HEK293 (cell line): ENCODE data around the gene TCP11.

Experiments used
- CTCF ChIA-PET: fragments of 350-600 bp; formaldehyde crosslinking; extraction: SDS; loops from one replicate; lab custom pipeline; 2021; ENCODE audit warnings: antibody characterized with exemption; lab: Yijun Ruan, JAX
- POLR2A ChIA-PET: fragments of 300-600 bp; formaldehyde crosslinking; extraction: SDS; loops from one replicate; lab custom pipeline; 2020; ENCODE audit warnings: antibody characterized with exemption, inconsistent platforms; lab: Yijun Ruan, JAX
- H3K27ac ChIP-seq: fragments of 200-500 bp; sonication (Bioruptor generic); 2 replicates; pipeline ENCODE4 v1.5.1; 2014; ENCODE audit warnings: low read depth, low read length, control low read depth, inconsistent platforms; ENCODE audit errors: extremely low read depth
- H3K36me3 ChIP-seq, 2 experiments: fragments of 200-500 bp in 1 of 2; sonication (Bioruptor generic) in 1 of 2; 1 replicate in 1 of 2; 2 replicates in 1 of 2; pipeline ENCODE4 v1.5.1; 2014 to 2017; ENCODE audit warnings: inconsistent platforms in 2 of 2, low read length in 2 of 2; ENCODE audit not compliant: control insufficient read depth in 2 of 2, insufficient read depth in 1 of 2
- H3K4me1 ChIP-seq: fragments of 200-500 bp; sonication (Bioruptor generic); 2 replicates; pipeline ENCODE4 v1.5.1; 2014; ENCODE audit warnings: mild to moderate bottlenecking, low read length, inconsistent platforms; ENCODE audit not compliant: control insufficient read depth, insufficient read depth
- H3K4me3 ChIP-seq: 2 replicates; pipeline ENCODE4 v1.5.1; 2011; ENCODE audit warnings: low read depth, mild to moderate bottlenecking, control low read depth, low read length, moderate library complexity
- H3K9me3 ChIP-seq: fragments of 200-500 bp; sonication (Bioruptor generic); 2 replicates; pipeline ENCODE4 v1.5.1; 2014; ENCODE audit warnings: low read depth, low read length, inconsistent platforms; ENCODE audit not compliant: control insufficient read depth, insufficient read depth
- PRDM1 ChIP-seq: fragments of 450-650 bp; formaldehyde crosslinking; IDR thresholded peaks from 2 replicates; pipeline ENCODE4; 2016; ENCODE audit warnings: missing biosample characterization, missing genetic modification characterization
- PRDM4 ChIP-seq: fragments of 450-650 bp; formaldehyde crosslinking; IDR thresholded peaks from 2 replicates; pipeline ENCODE4 v1.5.1; 2017; ENCODE audit warnings: missing biosample characterization, missing genetic modification characterization
- ZBTB8A ChIP-seq: fragments of 450-650 bp; formaldehyde crosslinking; IDR thresholded peaks from 2 replicates; pipeline ENCODE4 v1.5.1; 2016; ENCODE audit warnings: missing biosample characterization, missing genetic modification characterization
- ZNF184 ChIP-seq: fragments of 450-650 bp; IDR thresholded peaks from 2 replicates; pipeline ENCODE4 v1.5.1; 2018; ENCODE audit warnings: missing biosample characterization, mild to moderate bottlenecking, missing genetic modification characterization
- ZNF335 ChIP-seq: fragments of 450-650 bp; formaldehyde crosslinking; conservative IDR thresholded peaks from 2 replicates; pipeline ENCODE4 v1.5.1; 2016; ENCODE audit warnings: missing biosample characterization, missing genetic modification characterization
- ZNF433 ChIP-seq: fragments of 450-650 bp; formaldehyde crosslinking; IDR thresholded peaks from 2 replicates; pipeline ENCODE4 v1.5.1; 2016; ENCODE audit warnings: missing biosample characterization, missing genetic modification characterization, low read depth
- ZNF501 ChIP-seq: fragments of 450-650 bp; formaldehyde crosslinking; IDR thresholded peaks from 2 replicates; pipeline ENCODE4 v1.5.1; 2016; ENCODE audit warnings: missing biosample characterization, missing genetic modification characterization
- ZNF514 ChIP-seq: fragments of 450-650 bp; formaldehyde crosslinking; IDR thresholded peaks from 2 replicates; pipeline ENCODE4 v1.5.1; 2016; ENCODE audit warnings: missing biosample characterization, missing genetic modification characterization
- ZNF549 ChIP-seq: fragments of 450-650 bp; IDR thresholded peaks from 2 replicates; pipeline ENCODE4 v1.5.1; 2018; ENCODE audit warnings: missing biosample characterization, missing genetic modification characterization, mild to moderate bottlenecking, inconsistent platforms, moderate library complexity
- ZNF558 ChIP-seq: fragments of 450-650 bp; formaldehyde crosslinking; IDR thresholded peaks from 2 replicates; pipeline ENCODE4 v1.5.1; 2016; ENCODE audit warnings: missing biosample characterization, missing genetic modification characterization
- ZNF670 ChIP-seq: fragments of 450-650 bp; formaldehyde crosslinking; IDR thresholded peaks from 2 replicates; pipeline ENCODE4 v1.5.1; 2016; ENCODE audit warnings: missing biosample characterization, missing genetic modification characterization, low read depth
- ZNF704 ChIP-seq: fragments of 450-650 bp; formaldehyde crosslinking; IDR thresholded peaks from 2 replicates; pipeline ENCODE4 v1.5.1; 2016; ENCODE audit warnings: missing biosample characterization, missing genetic modification characterization
- ZNF76 ChIP-seq: fragments of 450-650 bp; formaldehyde crosslinking; IDR thresholded peaks from 2 replicates; pipeline ENCODE4; 2016; ENCODE audit warnings: low read depth, missing biosample characterization, missing genetic modification characterization, borderline replicate concordance
- TF ChIP-seq, protein P1 (sequence below): fragments of 450-650 bp; formaldehyde crosslinking; IDR thresholded peaks from 2 replicates; pipeline ENCODE4 v1.5.1; 2017; ENCODE audit warnings: missing biosample characterization, missing genetic modification characterization
- TF ChIP-seq, protein P2 (sequence below): fragments of 450-650 bp; formaldehyde crosslinking; IDR thresholded peaks from 2 replicates; pipeline ENCODE4 v1.5.1; 2016; ENCODE audit warnings: missing biosample characterization, missing genetic modification characterization
- TF ChIP-seq, protein P3 (sequence below): IDR thresholded peaks from 2 replicates; pipeline ENCODE4 v1.6.1; 2011; ENCODE audit warnings: mild to moderate bottlenecking, low read depth, low read length, borderline replicate concordance

Gene TCP11

GRCh38 chr6:35178012-35178411 is 36.9 kb upstream of the TCP11 start:
- TF ChIP-seq ZNF549 (tag by site-specific recombination), result no peak
- 0 out of 2 replicates have a peak, but pooled peaks have one; percentile 5 for TF ChIP-seq PRDM1 (tag by site-specific recombination)
- Histone ChIP-seq H3K9me3 (no peaks in the 10 kb centered on the region), H3K4me1 (peaks cover 8% of the 10 kb centered on the region), H3K27ac (no peak overlapping the region), H3K4me3 (no peak overlapping the region), H3K36me3 (no peaks in the 10 kb centered on the region)
- CTCF ChIA-PET, result interaction anchor here (0.8 to 2.1 kb wide), 2 partner anchors 18 to 63 kb away, joined by 3 to 16 read pairs; no protein-coding TSS in a partner anchor
- POLR2A ChIA-PET, result no interaction called here

- no peak for TF ChIP-seq ZNF335 (tag by site-specific recombination)
- TF ChIP-seq ZNF433 (tag by site-specific recombination), result 0 out of 2 replicates have a peak, but pooled peaks have one; percentile 4
- no peaks in the 10 kb centered on the region for H3K36me3 ChIP-seq
- ChIA-PET POLR2A (no interaction called here), CTCF (interaction anchor here (0.8 kb wide), 1 partner anchor 18 kb away, joined by 3 read pairs; no protein-coding TSS in a partner anchor)
- no peak overlapping the region for H3K27ac ChIP-seq
- no peak overlapping the region for H3K4me3 ChIP-seq
- peaks cover 8% of the 10 kb centered on the region for H3K4me1 ChIP-seq
- no peaks in the 10 kb centered on the region for H3K9me3 ChIP-seq
Measured at GRCh38 chr6:35177596-35177995, 36.5 kb upstream of the TCP11 start.

DNA sequence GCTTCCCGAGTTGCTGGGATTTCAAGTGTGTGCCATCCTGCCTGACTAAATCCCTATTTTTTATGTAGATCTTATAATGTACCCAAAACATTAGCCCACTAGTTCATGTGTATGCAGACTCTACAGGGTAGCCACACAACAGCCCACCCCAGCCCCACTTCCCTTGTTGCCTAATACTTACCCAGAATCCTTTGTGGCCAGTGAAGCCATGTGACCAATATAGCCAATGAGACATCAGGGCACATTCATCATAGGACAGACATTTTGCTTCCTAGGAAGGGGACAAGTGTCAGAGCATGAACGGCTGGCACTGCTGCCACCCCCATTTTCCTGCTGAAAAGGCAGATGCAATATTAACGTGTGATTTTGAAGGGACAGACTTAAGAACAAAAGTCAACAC is 36.0 kb upstream of the TCP11 start:
- no peak overlapping the region for H3K4me3 ChIP-seq
- H3K9me3 ChIP-seq, result no peaks in the 10 kb centered on the region
- H3K36me3 ChIP-seq, result no peaks in the 10 kb centered on the region
- POLR2A ChIA-PET, result no interaction called here
- peak; percentile 32; the same call in 1 of the 2 replicates for TF ChIP-seq ZNF76 (tag by site-specific recombination)
- no peak for TF ChIP-seq ZNF704
- CTCF ChIA-PET, result interaction anchor here (0.8 to 1.3 kb wide), 2 partner anchors 19 to 31 kb away, joined by 3 to 5 read pairs; no protein-coding TSS in a partner anchor
- no peak overlapping the region for H3K27ac ChIP-seq
- peaks cover 8% of the 10 kb centered on the region for H3K4me1 ChIP-seq

DNA sequence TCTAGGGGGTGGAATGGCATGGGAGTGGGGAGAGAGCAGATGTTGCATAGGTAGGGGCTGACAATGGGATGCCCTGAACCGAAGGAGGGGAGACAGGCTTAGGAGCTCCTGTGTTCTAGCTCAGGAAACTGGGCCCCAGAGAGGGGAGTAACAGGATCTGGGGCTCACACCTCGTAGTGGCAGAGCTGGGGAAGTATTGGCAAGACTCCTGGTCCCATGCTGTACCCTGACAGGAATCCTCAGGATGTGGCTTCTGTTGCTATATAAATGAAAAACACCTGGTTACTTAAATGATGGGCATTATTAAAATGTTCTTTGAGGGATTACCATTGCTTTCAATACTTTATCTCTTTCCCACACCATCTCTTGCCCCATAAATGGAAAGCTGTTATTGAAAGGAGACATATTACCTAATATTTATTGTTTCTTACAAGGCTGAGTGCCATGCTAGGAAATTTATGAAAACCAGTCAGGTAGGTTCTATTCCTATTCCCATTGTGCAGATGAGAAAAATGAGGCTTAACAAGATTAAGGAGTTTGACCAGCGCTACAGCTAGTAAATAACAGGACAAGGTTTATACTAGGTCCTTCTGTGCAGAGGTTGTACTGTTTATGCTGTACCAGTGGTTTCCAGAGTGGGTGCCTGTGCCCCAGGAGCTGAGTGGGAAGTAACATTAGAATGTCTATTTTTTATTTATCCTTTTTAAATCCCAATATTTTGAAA is 35.3 kb upstream of the TCP11 start:
- POLR2A ChIA-PET, result interaction anchor here (0.6 kb wide), 1 partner anchor 134 kb away, joined by 3 read pairs; no protein-coding TSS in a partner anchor
- H3K4me3 ChIP-seq, result no peak overlapping the region
- no peaks in the 10 kb centered on the region for H3K9me3 ChIP-seq
- no peak for TF ChIP-seq ZNF501 (tag by site-specific recombination)
- TF ChIP-seq ZNF514 (tag by site-specific recombination), result no peak
- no peak for TF ChIP-seq ZNF670 (tag by site-specific recombination)
- no peak for TF ChIP-seq ZBTB8A (tag by site-specific recombination)
- no peak for TF ChIP-seq PRDM4 (tag by site-specific recombination)
- TF ChIP-seq, protein P1, sequence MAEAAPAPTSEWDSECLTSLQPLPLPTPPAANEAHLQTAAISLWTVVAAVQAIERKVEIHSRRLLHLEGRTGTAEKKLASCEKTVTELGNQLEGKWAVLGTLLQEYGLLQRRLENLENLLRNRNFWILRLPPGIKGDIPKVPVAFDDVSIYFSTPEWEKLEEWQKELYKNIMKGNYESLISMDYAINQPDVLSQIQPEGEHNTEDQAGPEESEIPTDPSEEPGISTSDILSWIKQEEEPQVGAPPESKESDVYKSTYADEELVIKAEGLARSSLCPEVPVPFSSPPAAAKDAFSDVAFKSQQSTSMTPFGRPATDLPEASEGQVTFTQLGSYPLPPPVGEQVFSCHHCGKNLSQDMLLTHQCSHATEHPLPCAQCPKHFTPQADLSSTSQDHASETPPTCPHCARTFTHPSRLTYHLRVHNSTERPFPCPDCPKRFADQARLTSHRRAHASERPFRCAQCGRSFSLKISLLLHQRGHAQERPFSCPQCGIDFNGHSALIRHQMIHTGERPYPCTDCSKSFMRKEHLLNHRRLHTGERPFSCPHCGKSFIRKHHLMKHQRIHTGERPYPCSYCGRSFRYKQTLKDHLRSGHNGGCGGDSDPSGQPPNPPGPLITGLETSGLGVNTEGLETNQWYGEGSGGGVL (tag by site-specific recombination), result no peak
- TF ChIP-seq, protein P2, sequence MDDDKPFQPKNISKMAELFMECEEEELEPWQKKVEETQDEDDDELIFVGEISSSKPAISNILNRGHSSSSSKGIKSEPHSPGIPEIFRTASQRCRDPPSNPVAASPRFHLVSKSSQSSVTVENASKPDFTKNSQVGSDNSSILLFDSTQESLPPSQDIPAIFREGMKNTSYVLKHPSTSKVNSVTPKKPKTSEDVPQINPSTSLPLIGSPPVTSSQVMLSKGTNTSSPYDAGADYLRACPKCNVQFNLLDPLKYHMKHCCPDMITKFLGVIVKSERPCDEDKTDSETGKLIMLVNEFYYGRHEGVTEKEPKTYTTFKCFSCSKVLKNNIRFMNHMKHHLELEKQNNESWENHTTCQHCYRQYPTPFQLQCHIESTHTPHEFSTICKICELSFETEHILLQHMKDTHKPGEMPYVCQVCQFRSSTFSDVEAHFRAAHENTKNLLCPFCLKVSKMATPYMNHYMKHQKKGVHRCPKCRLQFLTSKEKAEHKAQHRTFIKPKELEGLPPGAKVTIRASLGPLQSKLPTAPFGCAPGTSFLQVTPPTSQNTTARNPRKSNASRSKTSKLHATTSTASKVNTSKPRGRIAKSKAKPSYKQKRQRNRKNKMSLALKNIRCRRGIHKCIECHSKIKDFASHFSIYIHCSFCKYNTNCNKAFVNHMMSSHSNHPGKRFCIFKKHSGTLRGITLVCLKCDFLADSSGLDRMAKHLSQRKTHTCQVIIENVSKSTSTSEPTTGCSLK, result no peak
- TF ChIP-seq, protein P3, sequence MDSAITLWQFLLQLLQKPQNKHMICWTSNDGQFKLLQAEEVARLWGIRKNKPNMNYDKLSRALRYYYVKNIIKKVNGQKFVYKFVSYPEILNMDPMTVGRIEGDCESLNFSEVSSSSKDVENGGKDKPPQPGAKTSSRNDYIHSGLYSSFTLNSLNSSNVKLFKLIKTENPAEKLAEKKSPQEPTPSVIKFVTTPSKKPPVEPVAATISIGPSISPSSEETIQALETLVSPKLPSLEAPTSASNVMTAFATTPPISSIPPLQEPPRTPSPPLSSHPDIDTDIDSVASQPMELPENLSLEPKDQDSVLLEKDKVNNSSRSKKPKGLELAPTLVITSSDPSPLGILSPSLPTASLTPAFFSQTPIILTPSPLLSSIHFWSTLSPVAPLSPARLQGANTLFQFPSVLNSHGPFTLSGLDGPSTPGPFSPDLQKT, result no peak
- TF ChIP-seq ZNF558 (tag by site-specific recombination), result no peak
- no peak for TF ChIP-seq ZNF184 (tag by site-specific recombination)
- TF ChIP-seq, all 188 proteins: peak for 0
- CTCF ChIA-PET, result interaction anchor here (1.3 to 1.6 kb wide), 2 partner anchors 30 to 66 kb away, joined by 3 to 5 read pairs; no protein-coding TSS in a partner anchor
- peaks cover 4% of the 10 kb centered on the region for H3K4me1 ChIP-seq
- no peak overlapping the region for H3K27ac ChIP-seq
- no peaks in the 10 kb centered on the region for H3K36me3 ChIP-seq
